GM12878 (cell line): ENCODE measurements around the gene NFU1. TPM values are rescaled to one million over a fixed set of nuclear protein-coding genes. Genes with fewer than 3 reads are reported as not detected.

Experiments
- ATAC-seq: fragments of 200-7000 bp; cut with Tn5 transposase; 3 replicates; pipeline ENCODE4 v1.9.1; 2020; ENCODE audit warnings: mild to moderate bottlenecking, moderate library complexity
- BruUV-seq: library from RNA; stranded (reverse); fragments of 400-500 nt; replicated peaks from 2 replicates; lab custom pipeline; 2021; lab: Mats Ljungman, UMichigan
- CTCF ChIA-PET: fragments of 300-600 bp; sonication (Branson Sonifier 250); formaldehyde crosslinking; extraction: SDS; loops from one replicate; lab custom pipeline; 2021; ENCODE audit warnings: inconsistent platforms; lab: Yijun Ruan, JAX
- POLR2A ChIA-PET: fragments of 350-600 bp; formaldehyde crosslinking; extraction: SDS; loops from one replicate; lab custom pipeline; 2021; ENCODE audit warnings: inconsistent platforms; lab: Charles Lee
- RAD21 ChIA-PET: fragments of 300-600 bp; sonication (Branson Sonifier 250); formaldehyde crosslinking; loops from one replicate; lab custom pipeline; 2023; ENCODE audit warnings: antibody characterized with exemption; ENCODE audit not compliant: unreplicated experiment; lab: Charles Lee
- SMC1A ChIA-PET: fragments of 300-600 bp; sonication (Branson Sonifier 250); formaldehyde crosslinking; loops from one replicate; lab custom pipeline; 2023; ENCODE audit not compliant: unreplicated experiment, uncharacterized antibody; lab: Charles Lee
- DNase-seq: peaks from one replicate; pipeline ENCODE4 v3.0.0-alpha.2; 2011; ENCODE audit warnings: low read depth, low spot score
- FAIRE-seq: peaks from 3 replicates; lab custom pipeline; 2011; peaks lifted over from hg19 to GRCh38; lab: Jason Lieb, UNC
- H2AFZ ChIP-seq: 2 replicates; pipeline ENCODE4 v1.6.0; 2011; ENCODE audit warnings: low read depth, low read length, control low read depth; ENCODE audit not compliant: control insufficient read depth
- H3K27ac ChIP-seq: 2 replicates; pipeline ENCODE4 v1.5.1; 2011; ENCODE audit warnings: control low read depth; ENCODE audit not compliant: control insufficient read depth, insufficient read depth
- H3K27me3 ChIP-seq, 2 experiments: replicated peaks in 1 of 2; 2 replicates each; pipeline versions ENCODE4 v1.6.0 to v1.6.1; 2011; ENCODE audit warnings: low read length in 1 of 2; ENCODE audit not compliant: control insufficient read depth in 2 of 2, insufficient read depth in 2 of 2
- H3K36me3 ChIP-seq, 2 experiments: 2 replicates each; pipeline ENCODE4 v1.5.1; 2011; ENCODE audit warnings: low read length in 1 of 2; ENCODE audit not compliant: control insufficient read depth in 2 of 2, insufficient read depth in 2 of 2
- H3K4me1 ChIP-seq: 2 replicates; pipeline ENCODE4 v1.6.1; 2011; ENCODE audit warnings: mild to moderate bottlenecking, low read length, moderate library complexity, mixed read lengths; ENCODE audit not compliant: control insufficient read depth, insufficient read depth
- H3K4me2 ChIP-seq: 2 replicates; pipeline ENCODE4 v1.6.0; 2011; ENCODE audit warnings: control low read depth; ENCODE audit not compliant: control insufficient read depth, insufficient read depth
- H3K4me3 ChIP-seq: fragments of 200-600 bp; sonication (generic); 2 replicates; pipeline ENCODE4 v1.5.1; 2016
- H3K79me2 ChIP-seq: 2 replicates; pipeline ENCODE4 v1.6.0; 2011; ENCODE audit warnings: low read length; ENCODE audit not compliant: control insufficient read depth, insufficient read depth
- H3K9ac ChIP-seq: 2 replicates; pipeline ENCODE4 v1.8.0; 2011; ENCODE audit warnings: low read length, control low read depth, mixed read lengths; ENCODE audit not compliant: control insufficient read depth, insufficient read depth
- H3K9me3 ChIP-seq: replicated peaks from 3 replicates; pipeline ENCODE4 v1.5.1; 2011; ENCODE audit warnings: mild to moderate bottlenecking, low read length; ENCODE audit not compliant: control insufficient read depth, insufficient read depth
- H4K20me1 ChIP-seq: 2 replicates; pipeline ENCODE4 v1.6.0; 2011; ENCODE audit not compliant: control insufficient read depth, insufficient read depth
- BACH1 ChIP-seq: fragments of 450-650 bp; IDR thresholded peaks from 2 replicates; pipeline ENCODE4 v1.6.1; 2017; ENCODE audit warnings: mild to moderate bottlenecking, borderline replicate concordance
- BCL3 ChIP-seq: IDR thresholded peaks from 2 replicates; pipeline ENCODE4 v1.6.1; 2011; ENCODE audit warnings: borderline replicate concordance, low read depth, mild to moderate bottlenecking, moderate library complexity, low read length; ENCODE audit not compliant: insufficient read depth, poor library complexity, severe bottlenecking
- CHD4 ChIP-seq: fragments of 200-600 bp; sonication (generic); IDR thresholded peaks from 2 replicates; pipeline ENCODE4 v1.6.1; 2016; ENCODE audit warnings: mild to moderate bottlenecking
- EED ChIP-seq: sonication (generic); IDR thresholded peaks from 2 replicates; pipeline ENCODE4 v1.6.1; 2016; ENCODE audit warnings: antibody characterized with exemption, low read depth
- GABPA ChIP-seq: IDR thresholded peaks from 2 replicates; pipeline ENCODE4 v1.6.1; 2014; ENCODE audit warnings: antibody characterized with exemption, low read depth, mild to moderate bottlenecking, inconsistent platforms
- MAX ChIP-seq: IDR thresholded peaks from 2 replicates; pipeline ENCODE4 v1.6.1; 2012; ENCODE audit warnings: low read depth, low read length, improper control_type of control experiment
- MLLT1 ChIP-seq: fragments of 450-650 bp; IDR thresholded peaks from 2 replicates; pipeline ENCODE4 v1.6.1; 2016; ENCODE audit warnings: mild to moderate bottlenecking
- MTA3 ChIP-seq: IDR thresholded peaks from 2 replicates; pipeline ENCODE4 v1.6.1; 2012; ENCODE audit warnings: low read length, inconsistent platforms, borderline replicate concordance
- POLR2AphosphoS5 ChIP-seq: IDR thresholded peaks from 2 replicates; pipeline ENCODE4 v1.6.1; 2011; ENCODE audit warnings: mild to moderate bottlenecking, low read length, inconsistent platforms
- SIX5 ChIP-seq: IDR thresholded peaks from 2 replicates; pipeline ENCODE4 v1.6.1; 2011; ENCODE audit warnings: mild to moderate bottlenecking, low read depth, low read length, moderate library complexity; ENCODE audit not compliant: severe bottlenecking
- STAT3 ChIP-seq: IDR thresholded peaks from 2 replicates; pipeline ENCODE4 v1.6.1; 2011; ENCODE audit warnings: low read depth, low read length, improper control_type of control experiment
- ZSCAN29 ChIP-seq: fragments of 450-650 bp; IDR thresholded peaks from 2 replicates; pipeline ENCODE4 v1.6.1; 2017; ENCODE audit warnings: mild to moderate bottlenecking, moderate library complexity
- WGBS: methylation state at CpG from one replicate; pipeline ENCODE4 v1.1.6; 2016; ENCODE audit warnings: low lambda C conversion rate; ENCODE audit not compliant: insufficient replicate concordance, insufficient coverage; ENCODE audit errors: missing lambda C conversion rate; 5-methylcytosine and 5-hydroxymethylcytosine counted together
- in situ Hi-C: fragments of 300-500 bp; cut with MboI; formaldehyde crosslinking; loops from 9 replicates; pipeline ENCODE4 v1.14.3; 2018; ENCODE audit warnings: mixed read lengths
- intact Hi-C: fragments of 100-400 bp; cut with micrococcal nuclease; formaldehyde crosslinking; loops from one replicate; pipeline ENCODE4 v1.14.2; 2022; ENCODE audit not compliant: unreplicated experiment
- polyA plus RNA-seq, 11 experiments: library from polyadenylated mRNA; depleted of rRNA in 4 of 11; unstranded in 6 of 11; stranded (reverse) in 5 of 11; fragments of >200 nt; fragmentation: Nextera tagmentation in 4 of 11; fragmentation: Illumina TruSeq in 1 of 11; extraction: Ambion mirVana in 4 of 11; extraction: Trizol in 1 of 11; gene quantifications; 1 replicate in 1 of 11; 2 replicates in 10 of 11; pipeline versions ENCODE4 v1.2.1 to v1.2.3, GENCODE V29; 2011 to 2016; ENCODE audit warnings: inconsistent platforms in 2 of 11, missing spikeins in 2 of 11, low read depth in 1 of 11
- total RNA-seq, 4 experiments: library from RNA; depleted of rRNA in 3 of 4; stranded (reverse); fragments of >200 nt in 3 of 4; fragmentation: Illumina TruSeq in 1 of 4; extraction: Trizol in 1 of 4; gene quantifications; 2 replicates each; pipeline versions ENCODE4 v1.2.1 to v1.2.3, GENCODE V29; 2013 to 2021
- TF ChIP-seq, protein P1 (sequence below), 3 experiments: IDR thresholded peaks in 2 of 3; conservative IDR thresholded peaks in 1 of 3; 2 replicates each; pipeline ENCODE4 v1.5.1; 2011; ENCODE audit warnings: low read depth in 3 of 3, low read length in 3 of 3, mild to moderate bottlenecking in 3 of 3, control low read depth in 2 of 3, moderate library complexity in 2 of 3, inconsistent platforms in 1 of 3, mixed read lengths in 1 of 3; ENCODE audit not compliant: control insufficient read depth in 2 of 3, insufficient read depth in 1 of 3; ENCODE audit errors: extremely low read depth in 1 of 3

Gene NFU1
- total and polyA plus RNA-seq, 10 of the 15 experiments (the other 5 are each of a cell fraction or from before 2014, with no cell fraction given) = 27.3 to 86.0 (median 41.5) TPM

GRCh38 chr2:69474688-69475087 is 37.5 kb upstream of the NFU1 start:
- in situ Hi-C loops = no loop called here
- H3K27ac ChIP-seq = no peak overlapping the region
- H2AFZ ChIP-seq = no peak overlapping the region
- H3K4me3 ChIP-seq = no peak overlapping the region
- no peaks in the 10 kb centered on the region for H4K20me1 ChIP-seq
- ChIA-PET SMC1A (interaction anchor here (0.7 to 1.5 kb wide), 2 partner anchors 12 to 52 kb away, joined by 3 to 7 read pairs; no protein-coding TSS in a partner anchor), CTCF (interaction anchor here (0.8 kb wide), 1 partner anchor 39 kb away, joined by 4 read pairs; no protein-coding TSS in a partner anchor), RAD21 (no interaction called here), POLR2A (interaction anchor here (1.1 kb wide), 1 partner anchor 12 kb away, joined by 3 read pairs; no protein-coding TSS in a partner anchor)
- no peak overlapping the region for H3K9ac ChIP-seq
- no CpG with 5 or more reads among the region's 2 CpGs for WGBS
- peaks cover 0 to 6% of the 10 kb centered on the region in 2 experiments; a peak in 2 of 4 replicates for H3K36me3 ChIP-seq
- H3K27me3 ChIP-seq = no peaks in the 10 kb centered on the region
- ATAC-seq (no peak), DNase-seq (no peak), FAIRE-seq (no peak)
- BruUV-seq = no TSS peak
- H3K9me3 ChIP-seq = no peaks in the 10 kb centered on the region
- TF ChIP-seq MTA3 (no peak), EED (no peak), GABPA (no peak), POLR2AphosphoS5 (no peak)
- no peak overlapping the region for H3K4me2 ChIP-seq
- H3K79me2 ChIP-seq = no peaks in the 10 kb centered on the region
- H3K4me1 ChIP-seq = peaks cover 27% of the 10 kb centered on the region
- intact Hi-C loops = no loop called here

DNA sequence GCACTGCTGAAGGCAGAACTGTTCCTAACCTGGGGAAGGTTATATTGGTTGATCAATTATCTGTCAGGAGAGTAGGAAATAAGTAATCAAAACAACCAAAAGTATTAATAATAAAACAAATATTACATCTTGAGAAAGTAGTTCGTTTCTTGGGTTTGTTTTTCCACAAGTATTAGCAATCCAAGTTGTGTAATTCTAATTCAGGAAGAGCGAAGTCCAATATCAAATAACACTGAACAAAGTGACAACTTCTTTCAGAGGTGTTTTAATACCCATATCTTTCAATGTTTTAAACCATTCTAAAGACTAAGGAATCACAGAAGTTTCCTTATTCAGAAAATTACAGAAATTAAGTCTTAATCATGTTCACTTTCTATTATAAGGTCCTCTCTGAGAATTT is 34.6 kb upstream of the NFU1 start:
- ATAC-seq (no peak), FAIRE-seq (no peak)
- TF ChIP-seq STAT3 (no peak), CHD4 (no peak), MAX (no peak), BACH1 (no peak), SIX5 (no peak), BCL3 (no peak), MLLT1 (no peak), ZSCAN29 (no peak)
- TF ChIP-seq, protein P1, sequence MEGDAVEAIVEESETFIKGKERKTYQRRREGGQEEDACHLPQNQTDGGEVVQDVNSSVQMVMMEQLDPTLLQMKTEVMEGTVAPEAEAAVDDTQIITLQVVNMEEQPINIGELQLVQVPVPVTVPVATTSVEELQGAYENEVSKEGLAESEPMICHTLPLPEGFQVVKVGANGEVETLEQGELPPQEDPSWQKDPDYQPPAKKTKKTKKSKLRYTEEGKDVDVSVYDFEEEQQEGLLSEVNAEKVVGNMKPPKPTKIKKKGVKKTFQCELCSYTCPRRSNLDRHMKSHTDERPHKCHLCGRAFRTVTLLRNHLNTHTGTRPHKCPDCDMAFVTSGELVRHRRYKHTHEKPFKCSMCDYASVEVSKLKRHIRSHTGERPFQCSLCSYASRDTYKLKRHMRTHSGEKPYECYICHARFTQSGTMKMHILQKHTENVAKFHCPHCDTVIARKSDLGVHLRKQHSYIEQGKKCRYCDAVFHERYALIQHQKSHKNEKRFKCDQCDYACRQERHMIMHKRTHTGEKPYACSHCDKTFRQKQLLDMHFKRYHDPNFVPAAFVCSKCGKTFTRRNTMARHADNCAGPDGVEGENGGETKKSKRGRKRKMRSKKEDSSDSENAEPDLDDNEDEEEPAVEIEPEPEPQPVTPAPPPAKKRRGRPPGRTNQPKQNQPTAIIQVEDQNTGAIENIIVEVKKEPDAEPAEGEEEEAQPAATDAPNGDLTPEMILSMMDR (IDR thresholded peaks at IDR 0.05 in 2 of 3, conservative IDR thresholded peaks at IDR 0.05 in 1 of 3; ENCODE audit: control insufficient read depth in 2 of 3, extremely low read depth in 1 of 3, insufficient read depth in 1 of 3, low read depth in 3 of 3, low read length in 3 of 3) = no peak

More for the DNA sequence above, 34.6 kb upstream of the NFU1 start:
- ChIA-PET CTCF (no interaction called here), RAD21 (no interaction called here), SMC1A (interaction anchor here (1.0 kb wide), 1 partner anchor 74 kb away, joined by 3 read pairs; no protein-coding TSS in a partner anchor), POLR2A (no interaction called here)
- in situ Hi-C loops (no loop called here), intact Hi-C loops (no loop called here)
- Histone ChIP-seq H3K79me2 (no peaks in the 10 kb centered on the region), H3K27me3 (no peaks in the 10 kb centered on the region), H2AFZ (no peak overlapping the region), H3K27ac (no peak overlapping the region), H4K20me1 (no peaks in the 10 kb centered on the region), H3K9me3 (no peaks in the 10 kb centered on the region), H3K4me1 (peaks cover 14% of the 10 kb centered on the region), H3K4me2 (no peak overlapping the region), H3K9ac (no peak overlapping the region), H3K36me3 (peaks cover 0 to 6% of the 10 kb centered on the region in 2 experiments; a peak in 2 of 4 replicates), H3K4me3 (no peak overlapping the region)
- no peak for DNase-seq
- WGBS = 66% methylated on average over 2 of the region's 2 CpGs
- BruUV-seq = no TSS peak
